ENCODE data around the gene S100G. TPM values are rescaled to one million over a fixed set of nuclear protein-coding genes. Genes with fewer than 3 reads are reported as not detected.

S100G gene
- total and polyA plus RNA-seq, 2 experiments from 2014 or later = not detected

DNA sequence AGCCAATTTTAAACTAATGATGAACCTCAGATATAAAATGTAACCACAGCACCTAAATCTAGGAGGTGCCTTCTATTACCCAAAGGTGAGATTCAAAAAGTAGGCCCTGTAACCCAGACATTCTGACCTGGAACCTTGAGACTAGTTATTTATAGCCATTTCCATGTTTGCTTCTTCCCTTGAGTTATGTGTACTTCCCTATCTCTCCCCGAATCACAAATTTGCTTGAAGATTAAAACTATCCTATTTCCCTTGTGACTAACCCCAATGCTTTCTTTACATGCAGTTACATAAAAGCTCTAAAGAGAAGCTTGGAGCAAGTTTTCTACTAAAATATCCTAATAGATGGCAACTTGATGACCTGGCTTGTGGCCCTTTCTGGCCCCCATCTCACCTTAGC lies 32.6 kb upstream of the S100G start:
- Mint-ChIP-seq H3K36me3 (ENCODE audit: low read depth) (peaks cover 67% of the 10 kb centered on the region), H3K4me3 (no peak overlapping the region), H3K27me3 (ENCODE audit: insufficient read depth, low read depth, poor library complexity) (peaks cover 2% of the 10 kb centered on the region), H3K4me1 (peaks cover 11% of the 10 kb centered on the region), H3K27ac (no peak overlapping the region), H3K9me3 (no peaks in the 10 kb centered on the region)
- Histone ChIP-seq H3F3A (replicated peaks; ENCODE audit: low read depth) (peaks cover 7% of the 10 kb centered on the region; the same call in 1 of the 2 replicates), H2AFZ (no peak overlapping the region), H3K79me2 (replicated peaks; ENCODE audit: insufficient read depth) (no peaks in the 10 kb centered on the region), H4K20me1 (replicated peaks; ENCODE audit: insufficient read depth) (no peaks in the 10 kb centered on the region), H3K4me2 (no peak overlapping the region), H3K9me2 (ENCODE audit: insufficient read depth) (no peaks in the 10 kb centered on the region), H3K4me3 (no peak overlapping the region), H3K4me1 (ENCODE audit: insufficient read depth) (peaks cover 6% of the 10 kb centered on the region; the same call in 1 of the 2 replicates), H3K36me3 (ENCODE audit: insufficient read depth) (no peaks in the 10 kb centered on the region), H3K27me3 (ENCODE audit: insufficient read depth) (no peaks in the 10 kb centered on the region), H3K27ac (ENCODE audit: low read depth) (no peak overlapping the region)
- TF ChIP-seq ZNF331 (CRISPR knock-in tag; IDR thresholded peaks at IDR 0.05; ENCODE audit: low read depth) (no peak), STAT1 (IDR thresholded peaks at IDR 0.05; ENCODE audit: unreplicated experiment) (no peak), ZNF114 (CRISPR knock-in tag; IDR thresholded peaks at IDR 0.05) (no peak), POLR2AphosphoS5 (IDR thresholded peaks at IDR 0.05; ENCODE audit: low read depth) (no peak), NANOG (IDR thresholded peaks at IDR 0.05; ENCODE audit: borderline replicate concordance) (no peak), CREB1 (CRISPR knock-in tag; IDR thresholded peaks at IDR 0.05; ENCODE audit: low read depth) (no peak), ZNF462 (CRISPR knock-in tag; IDR thresholded peaks at IDR 0.05) (no peak)
- TF ChIP-seq, protein P1, sequence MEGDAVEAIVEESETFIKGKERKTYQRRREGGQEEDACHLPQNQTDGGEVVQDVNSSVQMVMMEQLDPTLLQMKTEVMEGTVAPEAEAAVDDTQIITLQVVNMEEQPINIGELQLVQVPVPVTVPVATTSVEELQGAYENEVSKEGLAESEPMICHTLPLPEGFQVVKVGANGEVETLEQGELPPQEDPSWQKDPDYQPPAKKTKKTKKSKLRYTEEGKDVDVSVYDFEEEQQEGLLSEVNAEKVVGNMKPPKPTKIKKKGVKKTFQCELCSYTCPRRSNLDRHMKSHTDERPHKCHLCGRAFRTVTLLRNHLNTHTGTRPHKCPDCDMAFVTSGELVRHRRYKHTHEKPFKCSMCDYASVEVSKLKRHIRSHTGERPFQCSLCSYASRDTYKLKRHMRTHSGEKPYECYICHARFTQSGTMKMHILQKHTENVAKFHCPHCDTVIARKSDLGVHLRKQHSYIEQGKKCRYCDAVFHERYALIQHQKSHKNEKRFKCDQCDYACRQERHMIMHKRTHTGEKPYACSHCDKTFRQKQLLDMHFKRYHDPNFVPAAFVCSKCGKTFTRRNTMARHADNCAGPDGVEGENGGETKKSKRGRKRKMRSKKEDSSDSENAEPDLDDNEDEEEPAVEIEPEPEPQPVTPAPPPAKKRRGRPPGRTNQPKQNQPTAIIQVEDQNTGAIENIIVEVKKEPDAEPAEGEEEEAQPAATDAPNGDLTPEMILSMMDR (conservative IDR thresholded peaks at IDR 0.05; ENCODE audit: low read depth in 2 of 2) = no peak
- TF ChIP-seq, protein P2, sequence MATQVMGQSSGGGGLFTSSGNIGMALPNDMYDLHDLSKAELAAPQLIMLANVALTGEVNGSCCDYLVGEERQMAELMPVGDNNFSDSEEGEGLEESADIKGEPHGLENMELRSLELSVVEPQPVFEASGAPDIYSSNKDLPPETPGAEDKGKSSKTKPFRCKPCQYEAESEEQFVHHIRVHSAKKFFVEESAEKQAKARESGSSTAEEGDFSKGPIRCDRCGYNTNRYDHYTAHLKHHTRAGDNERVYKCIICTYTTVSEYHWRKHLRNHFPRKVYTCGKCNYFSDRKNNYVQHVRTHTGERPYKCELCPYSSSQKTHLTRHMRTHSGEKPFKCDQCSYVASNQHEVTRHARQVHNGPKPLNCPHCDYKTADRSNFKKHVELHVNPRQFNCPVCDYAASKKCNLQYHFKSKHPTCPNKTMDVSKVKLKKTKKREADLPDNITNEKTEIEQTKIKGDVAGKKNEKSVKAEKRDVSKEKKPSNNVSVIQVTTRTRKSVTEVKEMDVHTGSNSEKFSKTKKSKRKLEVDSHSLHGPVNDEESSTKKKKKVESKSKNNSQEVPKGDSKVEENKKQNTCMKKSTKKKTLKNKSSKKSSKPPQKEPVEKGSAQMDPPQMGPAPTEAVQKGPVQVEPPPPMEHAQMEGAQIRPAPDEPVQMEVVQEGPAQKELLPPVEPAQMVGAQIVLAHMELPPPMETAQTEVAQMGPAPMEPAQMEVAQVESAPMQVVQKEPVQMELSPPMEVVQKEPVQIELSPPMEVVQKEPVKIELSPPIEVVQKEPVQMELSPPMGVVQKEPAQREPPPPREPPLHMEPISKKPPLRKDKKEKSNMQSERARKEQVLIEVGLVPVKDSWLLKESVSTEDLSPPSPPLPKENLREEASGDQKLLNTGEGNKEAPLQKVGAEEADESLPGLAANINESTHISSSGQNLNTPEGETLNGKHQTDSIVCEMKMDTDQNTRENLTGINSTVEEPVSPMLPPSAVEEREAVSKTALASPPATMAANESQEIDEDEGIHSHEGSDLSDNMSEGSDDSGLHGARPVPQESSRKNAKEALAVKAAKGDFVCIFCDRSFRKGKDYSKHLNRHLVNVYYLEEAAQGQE (IDR thresholded peaks at IDR 0.05; ENCODE audit: unreplicated experiment) = no peak
- DNase-seq (ENCODE audit: low spot score) = no peak
- ATAC-seq = no peak

Measured in GM23338 (cell line).